Measurements from ENCODE around the gene SS18.

SS18 gene

GRCh38 chr18:25983730-25984129 lies 106.7 kb downstream of the SS18 start:
- no peak for TF ChIP-seq CTCF (IDR thresholded peaks at IDR 0.05)
- Histone ChIP-seq H3K36me3 (no peaks in the 10 kb centered on the region), H3K9me3 (no peaks in the 10 kb centered on the region), H3K4me3 (ENCODE audit: low read depth in 1 of 2, low read length in 1 of 2) (no peak overlapping the region), H3K27ac (no peak overlapping the region), H3K4me1 (ENCODE audit: control insufficient read depth in 1 of 2, insufficient read depth in 1 of 2, low read depth in 1 of 2, low read length in 1 of 2) (no peaks in the 10 kb centered on the region), H3K27me3 (no peaks in the 10 kb centered on the region)

- Histone ChIP-seq H3K27me3 (no peaks in the 10 kb centered on the region), H3K36me3 (no peaks in the 10 kb centered on the region), H3K4me3 (ENCODE audit: low read depth in 1 of 2, low read length in 1 of 2) (no peak overlapping the region), H3K27ac (no peak overlapping the region), H3K9me3 (no peaks in the 10 kb centered on the region), H3K4me1 (ENCODE audit: control insufficient read depth in 1 of 2, insufficient read depth in 1 of 2, low read depth in 1 of 2, low read length in 1 of 2) (no peaks in the 10 kb centered on the region)
- no peak for TF ChIP-seq CTCF (IDR thresholded peaks at IDR 0.05)
Observed at GRCh38 chr18:25982961-25983360, 107.5 kb downstream of the SS18 start.

GRCh38 chr18:25982153-25982552 lies 108.3 kb downstream of the SS18 start:
- TF ChIP-seq CTCF (IDR thresholded peaks at IDR 0.05), result no peak
- Histone ChIP-seq H3K9me3 (no peaks in the 10 kb centered on the region), H3K4me1 (ENCODE audit: control insufficient read depth in 1 of 2, insufficient read depth in 1 of 2, low read depth in 1 of 2, low read length in 1 of 2) (no peaks in the 10 kb centered on the region), H3K27me3 (no peaks in the 10 kb centered on the region), H3K27ac (no peak overlapping the region), H3K4me3 (ENCODE audit: low read depth in 1 of 2, low read length in 1 of 2) (no peak overlapping the region), H3K36me3 (no peaks in the 10 kb centered on the region)

GRCh38 chr18:25979369-25980040 lies 110.9 kb downstream of the SS18 start:
- Histone ChIP-seq H3K4me3 (ENCODE audit: low read depth in 1 of 2, low read length in 1 of 2) (no peak overlapping the region), H3K27ac (no peak overlapping the region)

GRCh38 chr18:25976554-25976953 lies 113.9 kb downstream of the SS18 start:
- no peaks in the 10 kb centered on the region for H3K9me3 ChIP-seq
- TF ChIP-seq CTCF (IDR thresholded peaks at IDR 0.05), result no peak
- no peak overlapping the region for H3K4me3 ChIP-seq (ENCODE audit: low read depth in 1 of 2, low read length in 1 of 2)
- no peak overlapping the region for H3K27ac ChIP-seq
- no peaks in the 10 kb centered on the region for H3K36me3 ChIP-seq
- H3K27me3 ChIP-seq, result no peaks in the 10 kb centered on the region
- no peaks in the 10 kb centered on the region for H3K4me1 ChIP-seq (ENCODE audit: control insufficient read depth in 1 of 2, insufficient read depth in 1 of 2, low read depth in 1 of 2, low read length in 1 of 2)

More at GRCh38 chr18:25979369-25980040, 110.9 kb downstream of the SS18 start:
- H3K4me1 ChIP-seq (ENCODE audit: control insufficient read depth in 1 of 2, insufficient read depth in 1 of 2, low read depth in 1 of 2, low read length in 1 of 2), result no peaks in the 10 kb centered on the region
- no peaks in the 10 kb centered on the region for H3K9me3 ChIP-seq
- H3K27me3 ChIP-seq, result no peaks in the 10 kb centered on the region
- no peaks in the 10 kb centered on the region for H3K36me3 ChIP-seq
- TF ChIP-seq CTCF (IDR thresholded peaks at IDR 0.05), result no peak

Measured in neutrophil (primary cell).